ENCODE results near the gene RUNX1. TPM values are rescaled to one million over a fixed set of nuclear protein-coding genes. Genes with fewer than 3 reads are reported as not detected.

The RUNX1 gene
- total RNA-seq, 6 experiments from 2014 or later: 2.9 to 18.3 (median 4.3) TPM

GRCh38 chr21:34845521-34846451, 203.3 kb downstream of the RUNX1 start:
- H3K9me3 ChIP-seq: no peaks in the 10 kb centered on the region
- 74% methylated on average over 8 of the region's 8 CpGs for WGBS (ENCODE audit: insufficient coverage, low coverage, low lambda C conversion rate, missing lambda C conversion rate)
- DNase-seq (no peak), ATAC-seq (peak in 3 of 4 donors; percentile 22 to 33 (median 24))
- no peak overlapping the region for H3K27ac ChIP-seq
- no peak overlapping the region for H3K4me3 ChIP-seq
- TF ChIP-seq CTCF (IDR thresholded peaks at IDR 0.05) (no peak), POLR2A (IDR thresholded peaks at IDR 0.05) (peak; percentile 8)
- no peaks in the 10 kb centered on the region for H3K27me3 ChIP-seq
- peaks cover 0 to 3% (median 0%) of the 10 kb centered on the region in 4 donors for H3K4me1 ChIP-seq
- intact Hi-C loops (cut with DNase I): no loop called here
- peaks cover 0 to 8% (median 0%) of the 10 kb centered on the region in 4 donors for H3K36me3 ChIP-seq

DNA sequence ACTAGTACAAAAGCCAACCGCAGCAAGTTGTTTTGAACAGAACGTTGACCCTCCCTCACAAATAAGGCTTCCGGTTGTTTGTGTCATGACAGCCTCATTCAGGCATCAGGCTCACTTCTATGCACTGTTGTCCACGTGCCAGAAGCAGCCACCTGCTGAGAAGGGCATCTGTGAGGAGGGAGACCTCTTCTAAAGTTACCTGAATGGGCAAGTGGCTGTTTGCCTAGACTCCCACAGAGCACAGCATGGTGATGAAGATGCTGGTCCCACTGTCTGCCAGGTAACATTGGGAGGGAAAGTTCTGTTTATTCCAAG, 204.2 kb downstream of the RUNX1 start:
- ATAC-seq (peak in 1 of 4 donors; percentile 4), DNase-seq (no peak)
- TF ChIP-seq POLR2A (IDR thresholded peaks at IDR 0.05) (no peak), CTCF (IDR thresholded peaks at IDR 0.05) (no peak)
- H3K9me3 ChIP-seq: no peaks in the 10 kb centered on the region
- no peaks in the 10 kb centered on the region for H3K27me3 ChIP-seq
- H3K4me3 ChIP-seq: no peak overlapping the region
- H3K27ac ChIP-seq: no peak overlapping the region
- intact Hi-C loops (cut with DNase I): no loop called here
- WGBS (ENCODE audit: insufficient coverage, low coverage, low lambda C conversion rate, missing lambda C conversion rate): 42% methylated on average over 2 of the region's 4 CpGs
- H3K36me3 ChIP-seq: peaks cover 0 to 8% (median 0%) of the 10 kb centered on the region in 4 donors
- H3K4me1 ChIP-seq: peaks cover 0 to 3% (median 0%) of the 10 kb centered on the region in 4 donors

- Histone ChIP-seq H3K4me1 (peaks cover 0 to 3% (median 0%) of the 10 kb centered on the region in 4 donors), H3K36me3 (peaks cover 0 to 8% (median 0%) of the 10 kb centered on the region in 4 donors), H3K4me3 (no peak overlapping the region), H3K27ac (no peak overlapping the region), H3K27me3 (no peaks in the 10 kb centered on the region), H3K9me3 (no peaks in the 10 kb centered on the region)
- intact Hi-C loops (cut with DNase I): no loop called here
- peak; percentile 13 for TF ChIP-seq POLR2A (IDR thresholded peaks at IDR 0.05)
- TF ChIP-seq CTCF (IDR thresholded peaks at IDR 0.05): no peak
- ATAC-seq (peak; percentile 47 to 69 (median 63)), DNase-seq (peak in 1 of 3 donors; percentile 54)
- WGBS (ENCODE audit: insufficient coverage, low coverage, low lambda C conversion rate, missing lambda C conversion rate): 66% methylated on average over 10 of the region's 12 CpGs
These were observed 204.8 kb downstream of the RUNX1 start for GRCh38 chr21:34844013-34844923.

- H3K4me3 ChIP-seq: no peak overlapping the region
- WGBS (ENCODE audit: insufficient coverage, low coverage, low lambda C conversion rate, missing lambda C conversion rate): 60% methylated on average over 6 of the region's 9 CpGs
- H3K36me3 ChIP-seq: peaks cover 0 to 6% (median 0%) of the 10 kb centered on the region in 4 donors
- H3K4me1 ChIP-seq: peaks cover 0 to 3% (median 0%) of the 10 kb centered on the region in 4 donors
- H3K27me3 ChIP-seq: no peaks in the 10 kb centered on the region
- intact Hi-C loops (cut with DNase I): no loop called here
- no peak for DNase-seq
- no peak overlapping the region for H3K27ac ChIP-seq
- TF ChIP-seq CTCF (IDR thresholded peaks at IDR 0.05): no peak
- TF ChIP-seq POLR2A (IDR thresholded peaks at IDR 0.05): no peak
- H3K9me3 ChIP-seq: no peaks in the 10 kb centered on the region
- ATAC-seq: no peak
These were observed 205.5 kb downstream of the RUNX1 start for GRCh38 chr21:34843562-34843961.

Data from right lobe of liver (tissue), 6 donors.